HG03025 (cell line): Measurements from ENCODE around the gene TPGS1.
"Not testable (repeated sequence)": the region's sequence is repeated elsewhere in the genome, so short reads cannot be mapped to it uniquely, and the experiment has no call there.

ENCODE experiments used
- ATAC-seq: cut with Tn5 transposase; IDR thresholded peaks from one replicate; pipeline ENCODE4 v1.9.1; 2021; ENCODE audit warnings: mild to moderate bottlenecking, moderate library complexity; ENCODE audit not compliant: unreplicated experiment, low FRiP score

Gene TPGS1

GRCh38 chr19:474126-475078, 32.9 kb upstream of the TPGS1 start:
- ATAC-seq = no peak

- no peak for ATAC-seq
These were observed 31.9 kb upstream of the TPGS1 start for GRCh38 chr19:475360-475759.

GRCh38 chr19:478236-478903, 28.9 kb upstream of the TPGS1 start:
- ATAC-seq = no peak

- no peak for ATAC-seq
These were observed 28.3 kb upstream of the TPGS1 start for GRCh38 chr19:478976-479375.

- no peak for ATAC-seq
These were observed 27.1 kb upstream of the TPGS1 start for GRCh38 chr19:480016-480855.

GRCh38 chr19:481100-481499, 26.2 kb upstream of the TPGS1 start:
- ATAC-seq = not testable (repeated sequence)

GRCh38 chr19:482186-483041, 24.9 kb upstream of the TPGS1 start:
- ATAC-seq = no peak

GRCh38 chr19:483332-484072, 23.8 kb upstream of the TPGS1 start:
- ATAC-seq = no peak

GRCh38 chr19:484494-484893, 22.8 kb upstream of the TPGS1 start:
- no peak for ATAC-seq

GRCh38 chr19:485077-485476, 22.2 kb upstream of the TPGS1 start:
- ATAC-seq = no peak

- ATAC-seq = no peak
These were observed 21.6 kb upstream of the TPGS1 start for GRCh38 chr19:485583-486236.

GRCh38 chr19:488505-489417, 18.5 kb upstream of the TPGS1 start:
- peak; percentile 63 for ATAC-seq

- peak; percentile 4 for ATAC-seq
These were observed 17.7 kb upstream of the TPGS1 start for GRCh38 chr19:489418-490196.

- no peak for ATAC-seq
These were observed 16.1 kb upstream of the TPGS1 start for GRCh38 chr19:491146-491741.

- ATAC-seq = no peak
These were observed 15.2 kb upstream of the TPGS1 start for GRCh38 chr19:492091-492531.

GRCh38 chr19:493391-494170, 13.7 kb upstream of the TPGS1 start:
- ATAC-seq = no peak
